GM12872 (cell line): ENCODE measurements around the gene RBM20.

Source experiments
- CTCF ChIP-seq: IDR thresholded peaks from 3 replicates; pipeline ENCODE4 v1.5.1; 2011; ENCODE audit warnings: low read depth, mild to moderate bottlenecking, low read length, moderate library complexity; ENCODE audit not compliant: insufficient read depth

RBM20 gene

GRCh38 chr10:110631934-110632333 lies 12.2 kb upstream of the RBM20 start:
- no peak for TF ChIP-seq CTCF

- TF ChIP-seq CTCF, result no peak
Observed at GRCh38 chr10:110632591-110633215, 11.4 kb upstream of the RBM20 start.

- no peak for TF ChIP-seq CTCF
Observed at GRCh38 chr10:110634527-110635209, 9.5 kb upstream of the RBM20 start.

GRCh38 chr10:110636572-110636931 lies 7.6 kb upstream of the RBM20 start:
- no peak for TF ChIP-seq CTCF

GRCh38 chr10:110636932-110637557 lies 7.1 kb upstream of the RBM20 start:
- no peak for TF ChIP-seq CTCF

GRCh38 chr10:110637558-110638053 lies 6.5 kb upstream of the RBM20 start:
- no peak for TF ChIP-seq CTCF

- no peak for TF ChIP-seq CTCF
Observed at GRCh38 chr10:110638319-110638718, 5.8 kb upstream of the RBM20 start.
